ENCODE results near the gene OBSCN.

Gene OBSCN

DNA sequence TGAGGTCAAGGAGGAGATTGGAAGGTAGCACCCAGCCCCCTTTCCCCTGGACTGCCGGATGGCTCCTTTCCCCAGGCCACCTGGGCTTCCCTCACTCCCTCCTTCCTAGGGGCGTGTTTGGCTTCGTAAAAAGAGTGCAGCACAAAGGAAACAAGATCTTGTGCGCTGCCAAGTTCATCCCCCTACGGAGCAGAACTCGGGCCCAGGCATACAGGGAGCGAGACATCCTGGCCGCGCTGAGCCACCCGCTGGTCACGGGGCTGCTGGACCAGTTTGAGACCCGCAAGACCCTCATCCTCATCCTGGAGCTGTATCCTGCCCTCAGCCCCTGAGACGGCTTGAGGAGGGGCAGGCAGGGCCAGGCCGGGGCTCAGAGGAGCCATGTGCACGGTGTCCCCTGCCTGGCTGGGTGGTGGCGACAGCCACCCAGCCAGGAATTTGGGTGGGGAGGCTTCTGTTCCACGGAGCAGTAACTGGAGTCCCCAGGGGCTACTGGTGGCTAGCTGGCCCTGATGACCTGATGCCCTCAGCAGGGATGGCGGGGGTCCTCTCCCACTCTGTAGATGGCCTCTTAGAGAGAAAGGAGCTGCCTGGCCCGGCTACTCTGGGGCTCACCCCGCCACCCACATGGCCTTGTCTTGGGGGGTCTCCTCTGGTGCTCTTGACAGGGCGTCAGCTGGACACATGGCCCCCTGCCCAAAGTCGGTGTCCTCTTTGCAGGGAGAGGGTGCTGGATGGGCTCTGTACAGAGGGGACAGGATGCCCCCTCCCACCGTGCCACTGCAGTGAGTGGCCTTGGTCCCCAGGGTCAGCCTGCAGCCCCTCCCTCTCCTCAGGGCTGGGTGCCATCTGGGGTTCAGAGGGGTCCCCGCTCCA, 159.3 kb downstream of the OBSCN start:
- TF ChIP-seq POLR2AphosphoS5 (IDR thresholded peaks at IDR 0.05; ENCODE audit: low read depth, low read length) (no peak), FOXP2 (optimal IDR thresholded peaks at IDR 0.05; ENCODE audit: borderline replicate concordance, extremely low read depth, extremely low read length, insufficient read depth) (no peak), SIN3A (IDR thresholded peaks at IDR 0.05; ENCODE audit: borderline replicate concordance, insufficient read depth, low read length) (no peak), TAF1 (IDR thresholded peaks at IDR 0.05; ENCODE audit: borderline replicate concordance, insufficient read depth, low read length) (no peak)
- TF ChIP-seq, protein P1, sequence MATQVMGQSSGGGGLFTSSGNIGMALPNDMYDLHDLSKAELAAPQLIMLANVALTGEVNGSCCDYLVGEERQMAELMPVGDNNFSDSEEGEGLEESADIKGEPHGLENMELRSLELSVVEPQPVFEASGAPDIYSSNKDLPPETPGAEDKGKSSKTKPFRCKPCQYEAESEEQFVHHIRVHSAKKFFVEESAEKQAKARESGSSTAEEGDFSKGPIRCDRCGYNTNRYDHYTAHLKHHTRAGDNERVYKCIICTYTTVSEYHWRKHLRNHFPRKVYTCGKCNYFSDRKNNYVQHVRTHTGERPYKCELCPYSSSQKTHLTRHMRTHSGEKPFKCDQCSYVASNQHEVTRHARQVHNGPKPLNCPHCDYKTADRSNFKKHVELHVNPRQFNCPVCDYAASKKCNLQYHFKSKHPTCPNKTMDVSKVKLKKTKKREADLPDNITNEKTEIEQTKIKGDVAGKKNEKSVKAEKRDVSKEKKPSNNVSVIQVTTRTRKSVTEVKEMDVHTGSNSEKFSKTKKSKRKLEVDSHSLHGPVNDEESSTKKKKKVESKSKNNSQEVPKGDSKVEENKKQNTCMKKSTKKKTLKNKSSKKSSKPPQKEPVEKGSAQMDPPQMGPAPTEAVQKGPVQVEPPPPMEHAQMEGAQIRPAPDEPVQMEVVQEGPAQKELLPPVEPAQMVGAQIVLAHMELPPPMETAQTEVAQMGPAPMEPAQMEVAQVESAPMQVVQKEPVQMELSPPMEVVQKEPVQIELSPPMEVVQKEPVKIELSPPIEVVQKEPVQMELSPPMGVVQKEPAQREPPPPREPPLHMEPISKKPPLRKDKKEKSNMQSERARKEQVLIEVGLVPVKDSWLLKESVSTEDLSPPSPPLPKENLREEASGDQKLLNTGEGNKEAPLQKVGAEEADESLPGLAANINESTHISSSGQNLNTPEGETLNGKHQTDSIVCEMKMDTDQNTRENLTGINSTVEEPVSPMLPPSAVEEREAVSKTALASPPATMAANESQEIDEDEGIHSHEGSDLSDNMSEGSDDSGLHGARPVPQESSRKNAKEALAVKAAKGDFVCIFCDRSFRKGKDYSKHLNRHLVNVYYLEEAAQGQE (IDR thresholded peaks at IDR 0.05; ENCODE audit: insufficient read depth in 1 of 2, low read depth in 2 of 2, low read length in 2 of 2) = no peak

DNA sequence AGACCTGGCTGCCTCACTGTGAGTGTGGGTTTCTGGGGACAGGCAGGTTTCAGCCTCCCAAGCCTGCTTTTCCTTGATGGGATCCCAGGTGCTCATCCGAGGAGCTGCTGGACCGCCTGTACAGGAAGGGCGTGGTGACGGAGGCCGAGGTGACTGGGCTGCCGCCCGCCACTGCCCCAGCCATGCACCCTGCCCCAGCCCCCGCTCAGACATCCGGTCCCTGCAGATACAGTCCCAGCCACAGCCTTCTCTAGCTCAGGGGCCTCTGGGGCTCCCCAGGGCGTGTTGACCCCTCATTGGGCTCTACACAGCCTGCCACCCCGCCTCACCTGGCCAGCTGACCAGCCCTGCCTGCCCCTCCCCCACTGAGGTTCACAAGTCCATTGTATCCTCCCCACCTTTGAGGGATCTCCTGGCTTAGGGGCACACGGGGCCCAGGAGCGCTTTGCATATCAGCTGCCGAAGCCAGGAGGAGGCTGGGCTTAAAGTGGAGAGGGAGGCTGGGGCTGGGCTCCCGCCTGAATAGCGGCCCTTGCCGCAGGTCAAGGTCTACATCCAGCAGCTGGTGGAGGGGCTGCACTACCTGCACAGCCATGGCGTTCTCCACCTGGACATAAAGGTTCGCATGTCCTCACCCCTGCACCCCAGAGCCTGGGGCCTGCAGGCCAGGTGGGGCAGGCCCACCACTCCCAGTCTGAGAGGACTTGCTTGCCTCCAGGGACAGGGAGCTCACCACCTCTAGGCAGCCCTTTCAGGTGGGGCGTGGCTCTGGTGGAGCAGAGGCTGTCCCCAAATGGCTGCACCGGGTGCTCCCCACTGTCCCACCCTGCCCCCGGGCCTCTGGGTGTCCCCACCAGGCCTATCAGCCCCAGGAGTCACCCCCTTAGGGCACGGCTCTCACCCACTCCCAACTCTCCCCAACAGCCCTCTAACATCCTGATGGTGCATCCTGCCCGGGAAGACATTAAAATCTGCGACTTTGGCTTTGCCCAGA, 160.3 kb downstream of the OBSCN start:
- no peak for TF ChIP-seq SIN3A (IDR thresholded peaks at IDR 0.05; ENCODE audit: borderline replicate concordance, insufficient read depth, low read length)
- TF ChIP-seq TAF1 (IDR thresholded peaks at IDR 0.05; ENCODE audit: borderline replicate concordance, insufficient read depth, low read length) = no peak
- TF ChIP-seq FOXP2 (optimal IDR thresholded peaks at IDR 0.05; ENCODE audit: borderline replicate concordance, extremely low read depth, extremely low read length, insufficient read depth) = no peak
- no peak for TF ChIP-seq POLR2AphosphoS5 (IDR thresholded peaks at IDR 0.05; ENCODE audit: low read depth, low read length)
- TF ChIP-seq, protein P1 (IDR thresholded peaks at IDR 0.05; ENCODE audit: insufficient read depth in 1 of 2, low read depth in 2 of 2, low read length in 2 of 2) = no peak

DNA sequence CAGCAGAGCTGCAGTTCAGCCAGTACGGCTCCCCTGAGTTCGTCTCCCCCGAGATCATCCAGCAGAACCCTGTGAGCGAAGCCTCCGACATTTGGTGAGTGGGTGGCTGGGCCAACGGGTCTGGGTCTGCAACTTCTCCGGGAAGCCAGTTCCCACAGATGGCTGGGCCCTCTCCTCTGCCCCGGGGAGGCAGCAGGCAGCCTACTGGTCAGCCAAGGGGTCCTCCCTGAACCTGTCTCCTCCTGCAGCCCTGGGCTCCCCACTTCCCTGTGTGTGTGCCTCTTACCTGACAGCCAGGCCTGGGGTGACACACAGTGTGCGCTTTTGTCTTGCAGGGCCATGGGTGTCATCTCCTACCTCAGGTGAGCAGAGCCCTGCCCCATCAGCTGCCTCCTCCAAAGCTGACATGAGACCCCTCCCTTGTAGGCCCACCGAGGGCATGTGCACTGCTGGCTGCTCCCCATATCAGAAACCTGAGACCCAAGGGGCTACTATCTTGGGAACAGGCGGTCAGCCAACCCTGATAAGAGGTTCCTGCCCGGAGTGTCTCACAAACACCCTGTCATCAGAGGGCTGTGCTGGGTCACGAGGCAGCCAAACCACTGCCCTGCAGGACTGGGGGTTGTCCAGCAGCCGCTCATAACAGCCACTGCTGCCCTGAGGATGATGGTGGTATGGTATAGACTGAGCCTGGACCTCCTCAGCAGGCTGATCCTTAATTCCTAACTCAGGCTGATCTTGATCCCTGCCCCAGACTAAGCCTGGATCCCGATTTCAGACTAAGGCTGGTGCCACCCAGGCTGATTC, 161.2 kb downstream of the OBSCN start:
- no peak for TF ChIP-seq POLR2AphosphoS5 (IDR thresholded peaks at IDR 0.05; ENCODE audit: low read depth, low read length)
- TF ChIP-seq FOXP2 (optimal IDR thresholded peaks at IDR 0.05; ENCODE audit: borderline replicate concordance, extremely low read depth, extremely low read length, insufficient read depth) = no peak
- no peak for TF ChIP-seq SIN3A (IDR thresholded peaks at IDR 0.05; ENCODE audit: borderline replicate concordance, insufficient read depth, low read length)

DNA sequence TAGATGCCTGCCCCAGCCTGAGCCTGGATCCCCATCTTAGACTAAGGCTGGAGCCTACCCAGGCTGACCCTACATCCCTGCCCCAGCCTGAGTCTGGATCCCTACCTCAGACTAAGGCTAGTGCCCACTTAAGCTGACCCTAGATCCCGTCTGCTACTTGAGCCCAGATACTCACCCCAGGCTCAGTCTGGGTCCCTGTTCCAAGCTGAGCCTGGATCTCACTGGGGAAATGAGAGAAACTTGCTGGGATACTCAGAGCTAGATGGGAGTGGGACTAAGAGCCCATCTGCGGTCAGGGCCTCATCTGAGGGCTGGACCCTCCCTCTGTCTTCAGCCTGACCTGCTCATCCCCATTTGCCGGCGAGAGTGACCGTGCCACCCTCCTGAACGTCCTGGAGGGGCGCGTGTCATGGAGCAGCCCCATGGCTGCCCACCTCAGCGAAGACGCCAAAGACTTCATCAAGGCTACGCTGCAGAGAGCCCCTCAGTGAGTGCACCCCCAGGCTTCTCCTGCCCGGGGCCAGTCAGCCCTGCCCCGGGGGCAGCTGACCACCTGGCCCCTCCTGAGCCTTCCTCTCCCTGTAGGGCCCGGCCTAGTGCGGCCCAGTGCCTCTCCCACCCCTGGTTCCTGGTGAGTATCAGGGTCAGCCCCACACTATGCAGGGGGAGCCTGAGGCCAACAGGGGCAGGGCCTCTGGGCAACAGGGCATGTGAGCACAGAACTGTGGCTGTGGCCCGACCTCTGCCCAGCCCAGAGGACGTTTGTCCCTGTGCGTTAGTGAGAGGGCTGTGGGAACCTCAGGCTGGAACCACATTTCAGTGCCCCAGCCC, 162.0 kb downstream of the OBSCN start:
- TF ChIP-seq SIN3A (IDR thresholded peaks at IDR 0.05; ENCODE audit: borderline replicate concordance, insufficient read depth, low read length) (no peak), TAF1 (IDR thresholded peaks at IDR 0.05; ENCODE audit: borderline replicate concordance, insufficient read depth, low read length) (no peak), POLR2AphosphoS5 (IDR thresholded peaks at IDR 0.05; ENCODE audit: low read depth, low read length) (no peak), FOXP2 (optimal IDR thresholded peaks at IDR 0.05; ENCODE audit: borderline replicate concordance, extremely low read depth, extremely low read length, insufficient read depth) (no peak)
- TF ChIP-seq, protein P1 (IDR thresholded peaks at IDR 0.05; ENCODE audit: insufficient read depth in 1 of 2, low read depth in 2 of 2, low read length in 2 of 2) = no peak
